GM20431 (cell line): ENCODE results near the gene ASTN2.

Experiments
- in situ Hi-C: fragments of 300-500 bp; cut with MseI, MboI; formaldehyde crosslinking; loops from one replicate; pipeline ENCODE4 v1.15.0; 2020; ENCODE audit warnings: low sequenced_read_pairs; ENCODE audit not compliant: unreplicated experiment

Gene ASTN2

GRCh38 chr9:116737152-116737546 lies 677.7 kb downstream of the ASTN2 start:
- in situ Hi-C loops, result loop anchor here (25.0 kb wide), 1 partner anchor 125 kb away; no protein-coding TSS in a partner anchor

GRCh38 chr9:116736399-116737151 lies 678.3 kb downstream of the ASTN2 start:
- in situ Hi-C loops, result loop anchor here (25.0 kb wide), 1 partner anchor 126 kb away; no protein-coding TSS in a partner anchor

DNA sequence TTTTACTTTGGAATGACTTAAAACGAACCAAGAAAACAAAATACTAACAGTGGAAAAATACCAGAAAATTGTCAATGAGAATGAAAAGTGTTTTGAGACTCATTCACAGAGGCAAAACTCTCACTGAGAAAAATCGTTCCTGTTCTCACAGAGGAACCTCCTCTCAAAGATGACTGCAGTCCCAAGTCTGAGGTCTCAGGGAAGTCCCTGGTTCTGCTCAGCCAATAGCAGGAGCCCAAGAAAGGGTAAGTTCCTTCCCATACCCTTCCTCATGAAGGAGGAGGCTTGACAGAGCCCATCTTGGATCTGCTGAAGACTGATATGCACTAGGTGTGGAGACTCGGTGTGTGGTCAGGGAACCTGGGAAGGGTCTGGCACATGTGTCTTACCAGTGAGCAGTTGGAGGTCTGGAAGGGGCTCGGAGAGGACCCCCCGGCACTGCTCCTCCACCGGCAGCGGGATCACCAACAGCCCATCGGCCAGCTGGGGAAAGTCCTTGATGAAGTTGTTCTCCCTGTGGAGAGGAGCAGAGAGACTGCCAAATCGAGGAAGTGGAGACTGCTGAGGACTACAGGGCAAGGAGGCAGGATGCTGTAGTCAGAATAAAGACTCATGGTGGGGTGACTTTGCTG lies 681.7 kb downstream of the ASTN2 start:
- in situ Hi-C loops, result loop anchor here (25.0 kb wide), 1 partner anchor 129 kb away; no protein-coding TSS in a partner anchor

- in situ Hi-C loops, result loop anchor here (25.0 kb wide), 1 partner anchor 136 kb away; no protein-coding TSS in a partner anchor
These were observed 688.3 kb downstream of the ASTN2 start for GRCh38 chr9:116726602-116727001.

DNA sequence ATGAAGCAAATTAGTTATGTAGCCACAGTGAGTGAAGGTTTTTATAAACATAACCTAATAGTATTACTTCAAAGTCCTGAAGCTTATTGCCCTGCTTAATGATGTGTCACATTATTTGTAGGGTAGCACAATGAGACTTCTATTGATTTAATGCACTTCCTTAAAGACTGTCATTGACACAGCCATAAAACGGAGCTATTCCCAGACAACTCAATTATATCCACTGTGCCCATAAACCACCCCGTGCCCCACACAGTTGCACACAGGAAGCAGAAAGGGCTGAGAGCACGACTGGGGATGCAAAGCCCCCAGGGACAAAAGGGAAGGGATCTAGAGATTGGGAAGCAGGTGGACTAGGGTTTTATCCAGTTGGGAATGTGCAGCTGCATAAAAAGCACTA lies 690.7 kb downstream of the ASTN2 start:
- in situ Hi-C loops, result no loop called here

DNA sequence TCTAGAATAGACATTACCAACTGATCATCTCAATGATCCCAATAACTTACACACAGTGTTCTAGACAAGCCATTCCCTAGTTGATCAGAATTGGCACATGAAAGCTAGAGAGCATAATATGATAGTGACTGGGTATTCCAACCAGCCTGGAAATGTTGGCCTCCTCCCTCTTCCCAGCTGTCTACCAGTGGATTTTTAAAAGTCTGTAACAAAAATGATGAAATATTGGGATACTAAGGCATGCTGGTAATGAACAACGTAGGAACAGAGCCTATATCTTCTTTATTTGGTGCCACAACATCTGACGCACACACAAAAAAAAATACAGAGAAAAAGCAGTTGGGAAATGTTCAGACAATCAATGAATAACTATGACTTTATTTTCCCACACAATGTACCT lies 692.9 kb downstream of the ASTN2 start:
- in situ Hi-C loops, result no loop called here

DNA sequence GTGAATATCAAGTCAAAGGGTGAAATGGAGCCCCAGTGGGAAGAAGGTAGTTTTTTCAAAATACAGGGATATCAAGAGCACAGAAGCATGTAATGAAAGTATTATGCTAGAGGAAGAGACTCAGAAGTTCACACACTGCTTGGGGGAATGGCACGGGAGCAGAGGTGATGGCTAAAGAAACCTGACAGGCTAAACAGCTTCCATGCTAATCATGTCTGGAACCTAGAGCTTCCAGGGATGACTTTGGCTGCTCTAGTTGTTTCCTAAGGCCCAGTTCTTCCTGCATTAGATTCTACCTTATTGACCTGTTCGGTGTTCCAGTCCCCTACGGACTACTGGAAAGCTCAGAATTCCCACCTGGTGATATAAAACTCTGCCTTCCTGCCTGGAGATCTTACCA lies 693.4 kb downstream of the ASTN2 start:
- in situ Hi-C loops, result no loop called here

- in situ Hi-C loops, result no loop called here
These were observed 694.7 kb downstream of the ASTN2 start for GRCh38 chr9:116720111-116720510.

DNA sequence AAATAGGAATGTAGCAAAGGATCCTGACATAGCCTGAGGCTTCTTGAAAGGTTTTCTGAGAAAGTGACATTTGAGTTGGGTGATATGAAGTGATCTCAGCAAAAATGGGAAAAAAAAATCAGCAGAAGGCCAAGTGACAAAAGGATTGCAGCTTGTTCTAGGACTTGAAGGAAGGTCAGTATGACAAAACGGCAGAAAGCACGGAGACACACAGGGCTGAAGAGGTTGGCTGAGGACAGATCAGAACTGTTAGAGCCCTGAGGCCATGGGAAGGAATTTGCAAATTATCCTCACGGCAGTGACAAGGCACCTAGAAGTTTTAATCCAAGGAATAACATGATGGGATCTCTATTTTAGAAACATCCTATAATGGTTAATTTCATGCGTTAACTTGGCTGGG lies 696.7 kb downstream of the ASTN2 start:
- in situ Hi-C loops, result no loop called here

GRCh38 chr9:116717150-116717549 lies 697.7 kb downstream of the ASTN2 start:
- in situ Hi-C loops, result no loop called here

- in situ Hi-C loops, result no loop called here
These were observed 698.4 kb downstream of the ASTN2 start for GRCh38 chr9:116716438-116716837.

DNA sequence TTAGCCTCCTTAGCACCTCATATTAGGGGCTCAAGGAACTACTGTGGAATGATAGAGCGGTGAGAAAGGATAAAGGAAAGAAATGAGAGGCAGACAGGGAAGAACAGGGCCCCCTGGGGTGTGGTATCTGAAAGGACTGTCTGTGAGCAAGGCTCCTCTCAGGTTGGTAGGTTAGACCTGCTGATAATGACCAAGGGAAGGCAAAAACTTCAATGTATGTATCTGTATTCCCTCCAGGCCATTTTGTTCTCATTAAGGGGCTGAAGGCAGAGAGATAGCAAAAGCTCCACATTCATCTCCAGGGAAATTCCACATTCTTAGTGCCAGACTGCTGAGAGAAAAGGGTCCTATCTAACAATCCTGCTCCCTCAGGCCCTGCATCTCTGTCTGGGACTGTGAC lies 699.1 kb downstream of the ASTN2 start:
- in situ Hi-C loops, result no loop called here

- in situ Hi-C loops, result no loop called here
These were observed 701.6 kb downstream of the ASTN2 start for GRCh38 chr9:116713271-116713670.

DNA sequence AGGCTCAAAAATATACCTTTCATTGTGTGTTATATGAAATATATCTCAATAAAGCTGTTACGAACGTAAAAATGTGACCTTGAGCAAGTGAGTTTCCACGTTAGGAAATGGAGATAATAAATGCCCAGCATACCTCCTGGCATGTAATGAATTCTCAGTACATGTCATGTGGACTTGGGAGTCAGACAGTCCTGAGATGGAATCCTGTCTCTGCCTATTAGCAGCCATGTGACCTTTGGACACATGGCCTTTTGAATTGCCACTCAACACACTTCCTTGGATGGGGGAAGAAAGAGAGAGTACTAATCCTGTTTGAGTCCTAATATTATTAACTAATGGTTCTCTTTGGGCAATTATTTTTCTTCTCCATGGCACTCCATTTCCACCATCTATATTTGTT lies 702.1 kb downstream of the ASTN2 start:
- in situ Hi-C loops, result no loop called here

- in situ Hi-C loops, result no loop called here
These were observed 708.3 kb downstream of the ASTN2 start for GRCh38 chr9:116706310-116707290.

- in situ Hi-C loops, result no loop called here
These were observed 709.3 kb downstream of the ASTN2 start for GRCh38 chr9:116705531-116705930.

DNA sequence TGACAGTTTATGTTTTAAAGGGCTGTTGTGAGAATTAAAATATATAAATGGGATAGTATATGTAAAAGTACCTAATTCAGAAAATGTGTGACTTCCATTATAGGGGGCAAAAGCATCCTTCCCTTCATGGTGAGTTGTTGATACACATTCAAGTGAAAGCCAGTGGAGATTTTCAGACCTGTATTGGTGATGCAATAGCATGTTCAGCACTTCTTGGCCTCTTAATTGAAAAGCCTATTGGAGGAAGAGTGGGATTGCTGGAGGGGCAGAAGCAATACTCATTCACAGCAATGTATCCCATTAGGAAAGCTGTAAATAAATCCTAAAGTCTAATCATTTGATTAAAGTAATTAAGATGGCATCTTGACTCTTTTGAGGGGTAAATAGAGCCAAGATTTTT lies 710.4 kb downstream of the ASTN2 start:
- in situ Hi-C loops, result no loop called here

DNA sequence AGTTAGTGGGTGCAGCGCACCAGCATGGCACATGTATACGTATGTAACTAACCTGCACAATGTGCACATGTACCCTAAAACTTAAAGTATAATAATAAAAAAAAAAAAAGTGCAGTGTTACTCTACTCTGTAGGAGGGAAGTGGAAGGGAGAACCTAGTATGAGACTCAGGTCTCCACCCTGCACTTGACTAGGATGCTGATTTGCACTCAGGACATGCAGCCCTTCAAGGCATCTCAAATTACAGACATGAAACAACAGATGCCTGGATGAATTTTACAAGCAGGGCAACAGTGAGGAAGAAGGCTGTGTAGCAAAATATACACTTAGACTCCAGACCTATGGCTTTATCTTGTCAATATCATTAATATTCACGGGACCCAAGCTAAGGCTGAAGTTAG lies 711.2 kb downstream of the ASTN2 start:
- in situ Hi-C loops, result no loop called here

GRCh38 chr9:116701940-116702642 lies 712.8 kb downstream of the ASTN2 start:
- in situ Hi-C loops, result no loop called here
